ENCODE measurements around the gene CEMIP. TPM values are rescaled to one million over a fixed set of nuclear protein-coding genes. Genes with fewer than 3 reads are reported as not detected.

Gene CEMIP
- total RNA-seq, 6 experiments from 2014 or later, result 0.64 to 0.74 TPM; not detected in 4

DNA sequence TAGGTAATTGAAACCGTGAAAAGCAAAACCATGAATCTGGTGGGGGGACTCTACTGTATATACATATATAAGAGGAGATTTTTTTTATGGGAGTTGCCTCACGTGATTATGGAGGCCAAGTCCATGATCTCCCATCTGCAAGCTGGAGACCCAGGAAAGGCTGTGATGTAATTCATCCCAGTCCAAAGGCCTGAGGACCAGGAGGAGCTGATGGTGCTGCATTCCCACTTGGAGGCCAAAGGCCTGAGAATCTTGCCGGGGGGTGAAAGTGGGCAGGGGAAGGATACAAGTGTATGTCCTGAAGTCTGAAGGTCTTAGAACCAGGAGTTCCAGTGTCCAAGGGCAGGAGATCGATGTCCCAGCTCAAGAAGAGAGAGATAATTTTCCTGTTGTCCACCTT lies 37.1 kb upstream of the CEMIP start:
- intact Hi-C loops (cut with DNase I), result no loop called here
- Histone ChIP-seq H3K9me3 (no peaks in the 10 kb centered on the region), H3K4me3 (no peak overlapping the region), H3K27me3 (no peaks in the 10 kb centered on the region), H3K4me1 (no peaks in the 10 kb centered on the region), H3K36me3 (no peaks in the 10 kb centered on the region), H3K27ac (no peak overlapping the region)
- TF ChIP-seq, protein P1, sequence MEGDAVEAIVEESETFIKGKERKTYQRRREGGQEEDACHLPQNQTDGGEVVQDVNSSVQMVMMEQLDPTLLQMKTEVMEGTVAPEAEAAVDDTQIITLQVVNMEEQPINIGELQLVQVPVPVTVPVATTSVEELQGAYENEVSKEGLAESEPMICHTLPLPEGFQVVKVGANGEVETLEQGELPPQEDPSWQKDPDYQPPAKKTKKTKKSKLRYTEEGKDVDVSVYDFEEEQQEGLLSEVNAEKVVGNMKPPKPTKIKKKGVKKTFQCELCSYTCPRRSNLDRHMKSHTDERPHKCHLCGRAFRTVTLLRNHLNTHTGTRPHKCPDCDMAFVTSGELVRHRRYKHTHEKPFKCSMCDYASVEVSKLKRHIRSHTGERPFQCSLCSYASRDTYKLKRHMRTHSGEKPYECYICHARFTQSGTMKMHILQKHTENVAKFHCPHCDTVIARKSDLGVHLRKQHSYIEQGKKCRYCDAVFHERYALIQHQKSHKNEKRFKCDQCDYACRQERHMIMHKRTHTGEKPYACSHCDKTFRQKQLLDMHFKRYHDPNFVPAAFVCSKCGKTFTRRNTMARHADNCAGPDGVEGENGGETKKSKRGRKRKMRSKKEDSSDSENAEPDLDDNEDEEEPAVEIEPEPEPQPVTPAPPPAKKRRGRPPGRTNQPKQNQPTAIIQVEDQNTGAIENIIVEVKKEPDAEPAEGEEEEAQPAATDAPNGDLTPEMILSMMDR (IDR thresholded peaks at IDR 0.05), result no peak
- TF ChIP-seq POLR2A (IDR thresholded peaks at IDR 0.05), result no peak
- DNase-seq, result no peak
- no peak for ATAC-seq
- WGBS (ENCODE audit: insufficient coverage, low coverage, low lambda C conversion rate, missing lambda C conversion rate), result 83% methylated on average over 4 of the region's 4 CpGs

DNA sequence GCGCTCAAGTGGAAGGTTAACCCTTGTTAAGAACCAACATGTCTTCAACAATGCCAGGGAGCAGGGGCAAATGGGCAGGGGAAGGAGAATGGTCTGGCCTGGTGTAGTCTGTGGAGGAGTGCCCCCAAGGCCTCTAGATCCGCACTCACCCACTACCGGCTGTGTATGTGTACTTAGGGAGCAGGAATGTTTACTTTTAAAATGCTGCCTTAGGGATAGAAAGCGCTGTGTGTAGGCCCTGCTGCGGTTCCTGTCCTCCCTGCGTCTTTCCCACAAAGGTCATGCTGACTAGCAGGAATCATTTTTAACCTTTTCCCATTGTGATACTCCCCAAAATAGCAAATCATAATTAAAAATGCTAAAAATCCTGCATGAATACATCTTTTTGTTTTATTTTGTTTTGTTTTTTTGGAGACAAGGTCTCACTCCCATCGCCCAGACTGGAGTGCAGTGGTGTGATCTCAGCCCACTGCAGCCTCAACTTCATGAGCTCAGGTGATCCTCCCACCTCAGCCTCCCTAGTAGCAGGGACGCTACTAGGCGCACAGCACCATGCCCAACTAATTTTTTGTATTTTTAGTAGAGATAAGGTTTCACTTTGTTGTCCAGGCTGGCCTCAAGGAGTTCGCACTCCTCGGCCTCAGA lies 35.9 kb upstream of the CEMIP start:
- Histone ChIP-seq H3K27ac (no peak overlapping the region), H3K27me3 (no peaks in the 10 kb centered on the region), H3K4me3 (no peak overlapping the region), H3K4me1 (no peaks in the 10 kb centered on the region), H3K36me3 (no peaks in the 10 kb centered on the region), H3K9me3 (no peaks in the 10 kb centered on the region)
- 83% methylated on average over 9 of the region's 11 CpGs for WGBS (ENCODE audit: insufficient coverage, low coverage, low lambda C conversion rate, missing lambda C conversion rate)
- DNase-seq, result no peak
- no peak for TF ChIP-seq POLR2A (IDR thresholded peaks at IDR 0.05)
- TF ChIP-seq, protein P1 (IDR thresholded peaks at IDR 0.05), result no peak
- intact Hi-C loops (cut with DNase I), result no loop called here
- ATAC-seq, result peak in 3 of 4 donors; percentile 36 to 43 (median 41)

DNA sequence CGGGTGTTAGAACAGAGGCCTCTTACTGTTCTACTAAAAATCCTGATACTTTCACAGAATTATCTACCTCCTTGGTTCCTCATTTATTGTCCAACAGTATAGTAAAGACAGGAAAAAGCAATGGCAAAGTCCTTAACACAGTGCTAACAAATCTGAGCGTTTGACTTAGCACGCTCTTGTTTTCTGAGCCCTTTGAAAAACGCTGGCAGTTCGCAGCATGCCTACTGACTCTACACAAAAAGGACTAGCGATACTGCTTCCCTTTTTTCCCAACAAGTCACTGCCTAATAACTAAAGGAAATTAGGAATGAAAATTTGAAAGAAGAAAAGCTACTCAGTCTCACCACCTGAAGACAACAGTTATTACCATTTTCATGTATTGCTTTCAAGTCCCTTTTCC lies 34.8 kb upstream of the CEMIP start:
- Histone ChIP-seq H3K9me3 (no peaks in the 10 kb centered on the region), H3K4me3 (no peak overlapping the region), H3K27me3 (no peaks in the 10 kb centered on the region), H3K36me3 (no peaks in the 10 kb centered on the region), H3K4me1 (no peaks in the 10 kb centered on the region), H3K27ac (no peak overlapping the region)
- intact Hi-C loops (cut with DNase I), result no loop called here
- TF ChIP-seq, protein P1 (IDR thresholded peaks at IDR 0.05), result no peak
- TF ChIP-seq POLR2A (IDR thresholded peaks at IDR 0.05), result no peak
- WGBS (ENCODE audit: insufficient coverage, low coverage, low lambda C conversion rate, missing lambda C conversion rate), result 91% methylated on average over 5 of the region's 6 CpGs
- ATAC-seq, result no peak
- no peak for DNase-seq

DNA sequence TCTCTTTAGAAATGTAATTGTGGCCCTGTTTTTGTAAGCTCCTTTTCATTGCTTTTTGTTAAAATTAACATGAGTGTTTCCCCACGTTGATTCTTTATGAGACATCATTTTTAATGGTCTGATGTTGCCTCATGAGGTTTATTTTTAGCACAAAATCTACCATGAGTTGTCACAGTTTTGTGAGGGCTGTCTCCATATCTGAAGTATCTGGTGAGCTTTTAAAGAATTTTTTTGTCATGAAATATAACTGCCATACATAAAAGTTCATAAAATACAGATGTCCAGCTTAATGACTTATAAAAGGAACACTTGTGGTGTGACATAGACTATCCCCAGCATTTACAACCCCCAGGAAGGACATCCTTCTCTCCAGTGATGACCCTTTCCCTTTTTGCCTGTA lies 34.3 kb upstream of the CEMIP start:
- no peak for DNase-seq
- no peak overlapping the region for H3K27ac ChIP-seq
- 36% methylated on average over 1 of the region's 1 CpG for WGBS (ENCODE audit: insufficient coverage, low coverage, low lambda C conversion rate, missing lambda C conversion rate)

More for the DNA sequence above, 34.3 kb upstream of the CEMIP start:
- H3K27me3 ChIP-seq, result no peaks in the 10 kb centered on the region
- no peaks in the 10 kb centered on the region for H3K36me3 ChIP-seq
- ATAC-seq, result no peak
- TF ChIP-seq, protein P1 (IDR thresholded peaks at IDR 0.05), result no peak
- TF ChIP-seq POLR2A (IDR thresholded peaks at IDR 0.05), result no peak
- no peak overlapping the region for H3K4me3 ChIP-seq
- intact Hi-C loops (cut with DNase I), result no loop called here
- no peaks in the 10 kb centered on the region for H3K4me1 ChIP-seq
- H3K9me3 ChIP-seq, result no peaks in the 10 kb centered on the region
